ENCODE results near the gene FAM89B. TPM values are rescaled to one million over a fixed set of nuclear protein-coding genes. Genes with fewer than 3 reads are reported as not detected.

The FAM89B gene
- polyA plus RNA-seq, 2 donors, result 27.9 to 36.5 TPM

DNA sequence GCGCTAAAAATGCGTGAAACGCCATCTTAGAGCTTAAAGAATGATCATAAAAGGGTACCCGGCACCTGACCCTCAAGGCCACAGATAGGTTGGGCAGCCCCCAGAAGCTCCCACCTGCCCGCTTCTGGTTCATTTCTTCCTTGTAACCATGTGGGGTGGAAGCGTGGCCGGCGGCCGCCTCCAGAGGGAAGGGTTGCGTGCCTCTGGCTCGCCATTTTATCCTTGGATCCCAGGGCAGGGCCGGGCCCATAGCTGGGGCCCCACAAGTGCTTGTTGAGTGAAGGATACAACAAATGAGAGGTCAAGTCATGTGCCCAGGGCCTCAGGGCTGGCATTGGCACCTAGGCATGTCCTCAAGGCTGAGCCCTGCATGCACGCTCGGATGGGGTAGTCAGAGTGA lies 49.1 kb downstream of the FAM89B start:
- peaks cover 3 to 4% of the 10 kb centered on the region in 2 donors for H3K4me1 ChIP-seq (ENCODE audit: control insufficient read depth in 2 of 2, insufficient read depth in 2 of 2, low read length in 1 of 2)
- no peak overlapping the region for H3K27ac ChIP-seq (ENCODE audit: low read depth in 2 of 2, low read length in 1 of 2)
- peaks cover 14 to 78% of the 10 kb centered on the region in 2 donors for H3K36me3 ChIP-seq (ENCODE audit: control insufficient read depth in 2 of 2, insufficient read depth in 2 of 2, low read length in 1 of 2)
- H3K27me3 ChIP-seq (ENCODE audit: control insufficient read depth in 1 of 2, insufficient read depth in 2 of 2, low read length in 2 of 2), result no peaks in the 10 kb centered on the region
- 94 to 97% methylated on average over 14 of the region's 14 CpGs for WGBS, 2 donors
- H3K4me3 ChIP-seq (ENCODE audit: low read depth in 1 of 2, low read length in 2 of 2), result no peak overlapping the region
- no peaks in the 10 kb centered on the region for H3K9me3 ChIP-seq (ENCODE audit: control insufficient read depth in 2 of 2, insufficient read depth in 1 of 2, low read depth in 1 of 2, low read length in 1 of 2)

DNA sequence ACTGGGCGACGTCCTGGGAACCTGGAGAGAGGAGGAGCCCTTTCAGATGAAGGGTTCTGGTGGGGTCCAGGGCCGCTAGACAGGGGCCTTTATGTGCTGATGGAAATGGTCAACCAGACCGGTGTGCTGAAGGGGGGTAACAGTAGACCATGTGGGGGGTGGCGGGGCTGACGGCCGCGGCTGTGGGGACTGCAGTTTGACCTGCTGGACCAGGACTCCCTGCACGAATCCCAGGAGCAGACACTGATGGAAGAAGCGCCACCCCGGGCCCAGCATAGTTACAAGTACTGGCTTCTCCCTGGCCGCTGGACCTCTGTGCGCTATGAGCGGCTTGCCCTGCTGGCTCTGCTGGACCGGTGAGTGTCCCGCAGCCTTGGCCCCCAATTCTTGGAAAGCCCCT lies 49.7 kb downstream of the FAM89B start:
- H3K36me3 ChIP-seq (ENCODE audit: control insufficient read depth in 2 of 2, insufficient read depth in 2 of 2, low read length in 1 of 2), result peaks cover 14 to 83% of the 10 kb centered on the region in 2 donors
- H3K4me3 ChIP-seq (ENCODE audit: low read depth in 1 of 2, low read length in 2 of 2), result no peak overlapping the region
- no peaks in the 10 kb centered on the region for H3K9me3 ChIP-seq (ENCODE audit: control insufficient read depth in 2 of 2, insufficient read depth in 1 of 2, low read depth in 1 of 2, low read length in 1 of 2)
- no peaks in the 10 kb centered on the region for H3K27me3 ChIP-seq (ENCODE audit: control insufficient read depth in 1 of 2, insufficient read depth in 2 of 2, low read length in 2 of 2)
- no peak overlapping the region for H3K27ac ChIP-seq (ENCODE audit: low read depth in 2 of 2, low read length in 1 of 2)
- 92 to 94% methylated on average over 14 to 16 of the region's 16 CpGs for WGBS, 2 donors
- H3K4me1 ChIP-seq (ENCODE audit: control insufficient read depth in 2 of 2, insufficient read depth in 2 of 2, low read length in 1 of 2), result peaks cover 0 to 3% of the 10 kb centered on the region in 2 donors

DNA sequence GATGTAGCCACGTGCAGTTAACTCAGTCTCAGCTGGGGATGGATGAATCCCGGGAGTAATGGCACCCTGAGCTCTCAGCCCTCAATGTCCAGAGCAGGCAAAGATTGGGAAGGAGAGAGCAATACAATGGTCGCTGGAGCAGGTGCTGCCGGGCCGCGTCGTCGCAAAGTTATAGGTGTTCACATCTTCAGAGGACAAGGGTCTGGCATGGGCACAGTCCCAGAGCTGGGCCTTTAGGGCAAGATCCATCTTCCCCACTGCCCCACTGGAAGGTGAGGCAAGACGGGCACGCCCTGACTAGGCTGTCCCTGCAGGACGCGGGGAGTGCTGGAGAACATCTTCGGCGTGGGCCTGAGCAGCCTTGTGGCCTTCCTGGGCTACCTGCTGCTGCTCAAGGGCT lies 50.8 kb downstream of the FAM89B start:
- H3K36me3 ChIP-seq (ENCODE audit: control insufficient read depth in 2 of 2, insufficient read depth in 2 of 2, low read length in 1 of 2), result peaks cover 14 to 83% of the 10 kb centered on the region in 2 donors
- H3K27ac ChIP-seq (ENCODE audit: low read depth in 2 of 2, low read length in 1 of 2), result no peak overlapping the region
- WGBS, 2 donors, result 89 to 94% methylated on average over 14 of the region's 14 CpGs
- peaks cover 0 to 3% of the 10 kb centered on the region in 2 donors for H3K4me1 ChIP-seq (ENCODE audit: control insufficient read depth in 2 of 2, insufficient read depth in 2 of 2, low read length in 1 of 2)
- no peaks in the 10 kb centered on the region for H3K9me3 ChIP-seq (ENCODE audit: control insufficient read depth in 2 of 2, insufficient read depth in 1 of 2, low read depth in 1 of 2, low read length in 1 of 2)
- H3K27me3 ChIP-seq (ENCODE audit: control insufficient read depth in 1 of 2, insufficient read depth in 2 of 2, low read length in 2 of 2), result no peaks in the 10 kb centered on the region
- no peak overlapping the region for H3K4me3 ChIP-seq (ENCODE audit: low read depth in 1 of 2, low read length in 2 of 2)

Other genes starting within 250 kb of the FAM89B start
- 10 to 100 TPM; 12.2 to 17.4 TPM for gene DPF2, start 238.7 kb upstream of the FAM89B start, polyA plus RNA-seq
- gene TIGD3, start 217.8 kb upstream of the FAM89B start, polyA plus RNA-seq, result under 1 TPM; 0.10 to 0.16 TPM
- gene SLC25A45, start 189.9 kb upstream of the FAM89B start, polyA plus RNA-seq, result 1 to 10 TPM; 2.4 to 6.0 TPM
- gene FRMD8, start 185.9 kb upstream of the FAM89B start, polyA plus RNA-seq, result 10 to 100 TPM; 25.2 to 27.8 TPM
- gene NEAT1, start 149.7 kb upstream of the FAM89B start, polyA plus RNA-seq, result 1,000 to 10,000 TPM in 1 of 2 donors, 100 to 1,000 TPM in 1; 536 to 1,203 TPM
- 1,000 to 10,000 TPM in 1 of 2 donors, 10 to 100 TPM in 1; 94.9 to 1,950 TPM for gene MALAT1, start 73.5 kb upstream of the FAM89B start, polyA plus RNA-seq
- gene SCYL1, start 47.5 kb upstream of the FAM89B start, polyA plus RNA-seq, result 10 to 100 TPM; 41.8 to 52.4 TPM
- gene LTBP3, start 14.2 kb upstream of the FAM89B start, polyA plus RNA-seq, result 10 to 100 TPM; 32.8 to 36.4 TPM
- 10 to 100 TPM; 38.9 to 52.1 TPM for gene ZNRD2, start 2.1 kb upstream of the FAM89B start, polyA plus RNA-seq
- 10 to 100 TPM; 54.4 to 61.6 TPM for gene EHBP1L1, start 3.5 kb downstream of the FAM89B start, polyA plus RNA-seq
- 10 to 100 TPM; 18.4 to 19.8 TPM for gene KCNK7, start 23.3 kb downstream of the FAM89B start, polyA plus RNA-seq
- gene MAP3K11, start 41.7 kb downstream of the FAM89B start, polyA plus RNA-seq, result 10 to 100 TPM; 25.7 to 35.2 TPM
- 10 to 100 TPM; 15.0 to 16.1 TPM for gene PCNX3, start 43.2 kb downstream of the FAM89B start, polyA plus RNA-seq
- gene SIPA1, start 65.6 kb downstream of the FAM89B start, polyA plus RNA-seq, result 10 to 100 TPM; 22.8 to 32.5 TPM
- 10 to 100 TPM; 39.6 to 40.0 TPM for gene RELA, start 90.4 kb downstream of the FAM89B start, polyA plus RNA-seq
- gene KAT5, start 139.7 kb downstream of the FAM89B start, polyA plus RNA-seq, result 10 to 100 TPM; 55.6 to 60.3 TPM
- 10 to 100 TPM; 26.3 to 41.8 TPM for gene RNASEH2C, start 148.3 kb downstream of the FAM89B start, polyA plus RNA-seq
- gene AP5B1, start 208.4 kb downstream of the FAM89B start, polyA plus RNA-seq, result 10 to 100 TPM; 10.1 to 10.9 TPM
- gene OVOL1, start 214.5 kb downstream of the FAM89B start, polyA plus RNA-seq, result 10 to 100 TPM; 38.2 to 49.9 TPM